Ishikawa (cell line): Measurements from ENCODE around the gene PTPRA.

Experiments
- CEBPB ChIP-seq: IDR thresholded peaks from 2 replicates; pipeline ENCODE4 v1.6.1; 2012
- CREB1 ChIP-seq: IDR thresholded peaks from 2 replicates; pipeline ENCODE4 v1.6.1; 2012; ENCODE audit warnings: low read depth
- EGR1 ChIP-seq: IDR thresholded peaks from 2 replicates; pipeline ENCODE4 v1.6.1; 2012
- EP300 ChIP-seq: IDR thresholded peaks from 2 replicates; pipeline ENCODE4 v1.6.1; 2012; ENCODE audit warnings: borderline replicate concordance
- FOXM1 ChIP-seq: IDR thresholded peaks from 2 replicates; pipeline ENCODE4 v1.6.1; 2012; ENCODE audit warnings: low read depth, borderline replicate concordance
- NFIC ChIP-seq: IDR thresholded peaks from 2 replicates; pipeline ENCODE4 v1.6.1; 2012
- RAD21 ChIP-seq: IDR thresholded peaks from 2 replicates; pipeline ENCODE4 v1.6.1; 2012; ENCODE audit warnings: low read depth
- REST ChIP-seq: IDR thresholded peaks from 2 replicates; pipeline ENCODE4 v1.6.1; 2012; ENCODE audit warnings: low read depth, mild to moderate bottlenecking
- TAF1 ChIP-seq: IDR thresholded peaks from 2 replicates; pipeline ENCODE4 v1.6.1; 2012; ENCODE audit warnings: low read depth, mild to moderate bottlenecking
- TCF12 ChIP-seq: IDR thresholded peaks from 2 replicates; pipeline ENCODE4 v1.6.1; 2012; ENCODE audit warnings: low read depth
- TEAD4 ChIP-seq: IDR thresholded peaks from 2 replicates; pipeline ENCODE4 v1.6.1; 2012
- USF1 ChIP-seq: IDR thresholded peaks from 2 replicates; pipeline ENCODE4 v1.6.1; 2012
- YY1 ChIP-seq: IDR thresholded peaks from 2 replicates; pipeline ENCODE4 v1.6.1; 2012; ENCODE audit warnings: low read depth
- ZBTB7A ChIP-seq: IDR thresholded peaks from 2 replicates; pipeline ENCODE4 v1.6.1; 2012; ENCODE audit warnings: low read depth
- TF ChIP-seq, protein P1 (sequence below): IDR thresholded peaks from 2 replicates; pipeline ENCODE4 v1.6.1; 2012

The PTPRA gene

DNA sequence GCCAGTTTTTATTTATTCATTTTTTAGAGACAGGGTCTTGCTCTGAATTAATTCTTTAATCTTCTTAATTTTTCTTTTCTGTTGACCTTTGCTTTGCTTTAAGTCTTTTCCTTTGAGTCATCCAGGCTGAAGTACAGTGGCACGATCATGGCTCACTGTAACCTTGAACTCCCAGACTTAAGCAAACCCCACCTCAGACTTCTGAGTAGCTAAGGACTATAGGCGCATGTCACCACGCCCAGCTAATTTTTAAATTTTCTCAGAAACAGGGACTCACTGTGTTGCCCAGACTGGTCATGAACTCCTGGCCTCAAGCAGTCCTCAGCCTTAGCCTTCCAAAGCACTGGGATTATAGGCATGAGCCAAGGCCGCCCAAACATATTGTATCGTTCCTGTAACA is 98.8 kb downstream of the PTPRA start:
- TF ChIP-seq CEBPB (no peak), RAD21 (no peak), FOXM1 (no peak), REST (no peak)

DNA sequence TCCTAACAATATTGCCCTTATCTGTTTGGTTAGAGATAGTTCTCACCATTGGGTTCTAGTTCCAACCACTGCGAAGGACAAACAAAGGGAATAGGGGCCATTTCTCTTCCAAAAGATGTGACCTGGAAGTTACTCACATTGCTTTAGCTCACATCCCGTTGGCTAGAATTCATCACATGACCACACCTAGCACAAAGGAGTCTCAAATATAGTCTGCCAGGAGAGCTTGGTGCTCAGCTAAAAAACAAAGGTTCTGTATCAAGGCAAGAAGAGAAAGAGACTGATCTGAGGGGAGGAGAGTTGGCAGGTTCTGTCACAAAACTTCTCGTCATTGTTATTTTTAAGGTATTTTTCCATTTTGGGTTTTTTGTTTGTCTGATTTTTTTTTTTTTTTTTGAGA is 100.3 kb downstream of the PTPRA start:
- TF ChIP-seq YY1 (no peak), CREB1 (no peak), ZBTB7A (no peak), EP300 (no peak), FOXM1 (no peak), TCF12 (no peak), REST (no peak), TEAD4 (no peak), NFIC (no peak), USF1 (no peak), CEBPB (no peak), RAD21 (no peak), TAF1 (no peak), EGR1 (no peak)
- TF ChIP-seq, protein P1, sequence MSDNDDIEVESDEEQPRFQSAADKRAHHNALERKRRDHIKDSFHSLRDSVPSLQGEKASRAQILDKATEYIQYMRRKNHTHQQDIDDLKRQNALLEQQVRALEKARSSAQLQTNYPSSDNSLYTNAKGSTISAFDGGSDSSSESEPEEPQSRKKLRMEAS = no peak

DNA sequence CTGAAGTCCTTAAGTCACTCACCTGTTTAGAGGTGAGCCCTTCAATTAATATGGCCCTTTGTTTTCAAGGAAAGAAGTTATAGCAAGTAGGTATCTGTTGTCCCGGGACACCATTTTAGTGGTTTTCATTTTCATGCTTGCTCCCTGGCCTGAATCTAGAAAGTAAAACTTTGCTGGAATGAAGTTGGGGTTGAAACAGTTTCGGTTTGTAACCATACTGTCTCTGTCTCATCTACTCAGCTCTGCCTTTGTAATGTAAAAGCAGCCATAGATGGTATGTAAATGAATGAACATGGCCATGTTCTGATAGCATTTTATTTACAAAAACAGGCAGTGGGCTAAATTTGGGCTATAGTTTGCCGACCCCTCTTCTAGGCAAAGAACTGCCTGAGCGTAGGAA is 105.2 kb downstream of the PTPRA start:
- no peak for TF ChIP-seq RAD21
- no peak for TF ChIP-seq REST
- no peak for TF ChIP-seq USF1
- TF ChIP-seq NFIC = no peak
- TF ChIP-seq ZBTB7A = no peak
- TF ChIP-seq CREB1 = no peak
- TF ChIP-seq, protein P1 = no peak
- no peak for TF ChIP-seq CEBPB
- no peak for TF ChIP-seq TEAD4
- TF ChIP-seq YY1 = no peak
- TF ChIP-seq EP300 = no peak
- no peak for TF ChIP-seq TAF1

DNA sequence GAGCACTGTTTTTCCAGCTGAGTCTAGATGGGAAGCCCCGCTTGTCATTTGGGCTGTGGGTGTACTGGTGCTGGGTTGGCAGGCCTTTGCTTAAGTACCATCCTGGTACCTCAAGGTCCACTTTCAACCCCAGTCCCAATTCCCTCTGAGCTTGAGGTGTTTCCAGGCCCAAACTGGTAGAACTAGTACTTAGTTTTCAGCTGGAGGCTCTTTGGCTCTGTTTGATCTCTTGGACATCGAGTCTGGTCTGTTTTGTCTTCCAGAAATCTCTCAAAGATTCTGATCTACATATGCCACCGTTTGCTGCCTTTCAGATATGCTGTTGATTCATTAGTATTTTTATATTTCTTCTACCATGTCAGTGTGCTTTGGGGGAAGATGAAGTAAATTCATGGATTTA is 108.4 kb downstream of the PTPRA start:
- no peak for TF ChIP-seq TEAD4
- no peak for TF ChIP-seq ZBTB7A
- no peak for TF ChIP-seq CREB1
- no peak for TF ChIP-seq RAD21

DNA sequence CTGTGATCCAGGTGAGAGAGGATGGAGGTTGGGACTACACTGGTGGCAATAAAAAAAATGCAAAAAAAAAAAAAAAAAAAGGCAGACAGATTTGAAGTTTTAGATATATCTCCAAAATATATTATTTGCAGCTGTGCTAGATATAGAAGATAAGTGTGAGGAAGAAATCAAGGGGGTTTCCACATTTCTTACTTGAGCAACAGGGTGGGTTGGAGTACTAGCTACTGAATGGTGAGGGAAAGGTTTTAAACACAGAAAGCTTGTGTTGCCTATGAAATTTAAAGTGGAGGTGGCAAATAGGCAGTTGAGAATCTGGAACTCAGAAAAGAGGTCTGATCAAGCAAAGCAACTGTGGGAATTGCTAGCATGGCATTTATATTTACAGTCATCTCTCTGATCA is 110.2 kb downstream of the PTPRA start:
- no peak for TF ChIP-seq TEAD4
- TF ChIP-seq NFIC = no peak
- no peak for TF ChIP-seq TAF1
- no peak for TF ChIP-seq CREB1
- TF ChIP-seq FOXM1 = no peak
- no peak for TF ChIP-seq RAD21
- TF ChIP-seq ZBTB7A = no peak
- TF ChIP-seq, protein P1 = no peak
- no peak for TF ChIP-seq REST
- no peak for TF ChIP-seq TCF12
- no peak for TF ChIP-seq YY1
